Measurements from ENCODE around the gene PKHD1. TPM values are rescaled to one million over a fixed set of nuclear protein-coding genes. Genes with fewer than 3 reads are reported as not detected.
"Not testable (repeated sequence)": the region's sequence is repeated elsewhere in the genome, so short reads cannot be mapped to it uniquely, and the experiment has no call there.

The PKHD1 gene
- total RNA-seq, 2 experiments from 2014 or later, result not detected

- no peaks in the 10 kb centered on the region for H3K4me1 Mint-ChIP-seq
- CTCF ChIA-PET, result no interaction called here
- peaks cover 5% of the 10 kb centered on the region for H3K27me3 Mint-ChIP-seq
- no peaks in the 10 kb centered on the region for H3K36me3 Mint-ChIP-seq
- no peak overlapping the region for H3K4me3 Mint-ChIP-seq
- H3K27ac Mint-ChIP-seq, result no peak overlapping the region
- ATAC-seq (no peak), DNase-seq (no peak)
- no peaks in the 10 kb centered on the region for H3K9me3 Mint-ChIP-seq (ENCODE audit: low read depth)
Measured at GRCh38 chr6:52014391-52014790, 73.0 kb downstream of the PKHD1 start.

DNA sequence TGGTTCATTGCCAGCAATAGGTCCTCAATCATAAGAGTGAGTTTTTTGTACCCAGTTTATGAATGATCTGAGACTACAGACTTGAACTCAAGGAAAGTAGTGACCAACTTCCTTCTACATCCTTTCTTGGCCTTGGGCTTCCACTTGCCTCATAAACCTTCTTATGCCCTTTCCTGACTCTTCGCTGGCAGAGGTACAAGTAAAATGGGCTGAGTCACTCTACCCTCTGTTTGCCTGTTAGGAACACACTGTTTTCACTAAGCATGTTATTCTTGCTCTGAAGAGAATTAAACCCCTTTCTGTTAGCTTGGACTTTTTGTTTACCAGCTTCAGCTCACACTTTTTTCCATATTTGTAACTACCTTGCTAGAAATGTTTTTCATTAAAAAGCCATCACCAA lies 74.4 kb downstream of the PKHD1 start:
- H3K4me3 Mint-ChIP-seq, result no peak overlapping the region
- CTCF ChIA-PET, result interaction anchor here (1.4 kb wide), 1 partner anchor 53 kb away, joined by 3 read pairs; no protein-coding TSS in a partner anchor
- no peaks in the 10 kb centered on the region for H3K36me3 Mint-ChIP-seq
- no peaks in the 10 kb centered on the region for H3K27me3 Mint-ChIP-seq
- no peak overlapping the region for H3K27ac Mint-ChIP-seq
- ATAC-seq (no peak), DNase-seq (no peak)
- H3K9me3 Mint-ChIP-seq (ENCODE audit: low read depth), result no peaks in the 10 kb centered on the region
- no peaks in the 10 kb centered on the region for H3K4me1 Mint-ChIP-seq

DNA sequence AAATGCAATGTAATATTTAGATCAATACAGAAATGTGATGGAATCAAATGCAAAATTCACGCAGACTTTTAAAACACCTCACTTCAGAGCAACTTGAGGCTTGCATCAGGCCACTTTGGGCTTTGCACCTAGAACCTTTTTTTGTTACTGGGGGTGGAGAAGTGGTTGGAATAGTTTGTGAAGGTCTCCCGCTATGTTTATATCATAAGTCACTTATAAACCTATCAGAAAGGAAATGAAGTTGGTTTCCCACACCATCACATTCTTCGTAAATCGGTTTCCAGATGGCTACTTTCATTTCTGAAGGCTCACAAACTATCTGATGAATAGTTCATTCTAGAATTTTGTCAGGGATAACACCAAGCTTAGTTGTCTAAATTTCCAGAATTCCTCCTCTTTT lies 74.8 kb downstream of the PKHD1 start:
- no peaks in the 10 kb centered on the region for H3K4me1 Mint-ChIP-seq
- H3K36me3 Mint-ChIP-seq, result no peaks in the 10 kb centered on the region
- H3K27ac Mint-ChIP-seq, result no peak overlapping the region
- no peak overlapping the region for H3K4me3 Mint-ChIP-seq
- CTCF ChIA-PET, result interaction anchor here (1.4 kb wide), 1 partner anchor 53 kb away, joined by 3 read pairs; no protein-coding TSS in a partner anchor
- ATAC-seq, result no peak
- no peak for DNase-seq
- H3K9me3 Mint-ChIP-seq (ENCODE audit: low read depth), result no peaks in the 10 kb centered on the region
- H3K27me3 Mint-ChIP-seq, result no peaks in the 10 kb centered on the region

GRCh38 chr6:52010806-52011205 lies 76.6 kb downstream of the PKHD1 start:
- H3K9me3 Mint-ChIP-seq (ENCODE audit: low read depth), result no peaks in the 10 kb centered on the region
- H3K27me3 Mint-ChIP-seq, result no peaks in the 10 kb centered on the region
- ATAC-seq (no peak), DNase-seq (no peak)
- no peaks in the 10 kb centered on the region for H3K4me1 Mint-ChIP-seq
- CTCF ChIA-PET, result interaction anchor here (1.8 kb wide), 1 partner anchor 11 kb away, joined by 5 read pairs; no protein-coding TSS in a partner anchor
- no peak overlapping the region for H3K27ac Mint-ChIP-seq
- H3K4me3 Mint-ChIP-seq, result no peak overlapping the region
- H3K36me3 Mint-ChIP-seq, result no peaks in the 10 kb centered on the region

GRCh38 chr6:52010145-52010544 lies 77.3 kb downstream of the PKHD1 start:
- Mint-ChIP-seq H3K4me1 (no peaks in the 10 kb centered on the region), H3K27me3 (no peaks in the 10 kb centered on the region), H3K9me3 (ENCODE audit: low read depth) (no peaks in the 10 kb centered on the region), H3K27ac (no peak overlapping the region), H3K36me3 (no peaks in the 10 kb centered on the region), H3K4me3 (no peak overlapping the region)
- ATAC-seq, result no peak
- CTCF ChIA-PET, result interaction anchor here (1.8 kb wide), 1 partner anchor 12 kb away, joined by 5 read pairs; no protein-coding TSS in a partner anchor
- DNase-seq, result no peak

DNA sequence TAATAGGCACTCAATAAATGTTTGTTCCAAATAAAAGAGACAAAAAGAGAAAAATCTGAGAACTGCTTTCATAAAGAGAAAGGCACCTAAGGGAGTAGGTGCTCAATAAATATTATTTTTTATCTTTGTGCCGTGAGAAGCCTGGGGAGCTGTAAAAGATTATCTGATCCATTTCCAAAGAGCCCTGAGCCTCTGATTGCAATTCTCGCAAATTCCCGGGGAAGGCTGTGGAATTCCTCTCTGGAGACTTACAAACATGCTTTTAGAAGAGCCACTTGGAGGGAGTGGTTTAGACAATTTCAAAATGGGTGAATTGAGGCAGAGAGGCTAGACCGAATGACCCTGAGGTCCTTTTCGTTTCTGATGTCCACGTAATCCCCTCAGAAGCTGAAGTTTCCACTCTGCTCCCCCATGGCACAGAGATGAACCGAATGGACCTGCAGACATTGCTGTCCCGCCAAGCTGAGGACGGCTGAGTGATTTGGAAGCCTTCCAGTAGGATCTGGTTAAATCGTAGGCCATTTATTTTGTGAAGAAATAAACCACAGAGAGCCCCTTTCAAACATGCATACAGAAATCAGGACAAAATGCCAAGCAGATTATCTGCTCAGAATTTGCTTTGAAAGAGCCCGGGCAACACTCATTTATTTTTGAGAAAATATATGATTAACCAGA lies 77.8 kb downstream of the PKHD1 start:
- H3K9me3 Mint-ChIP-seq (ENCODE audit: low read depth), result no peaks in the 10 kb centered on the region

DNA sequence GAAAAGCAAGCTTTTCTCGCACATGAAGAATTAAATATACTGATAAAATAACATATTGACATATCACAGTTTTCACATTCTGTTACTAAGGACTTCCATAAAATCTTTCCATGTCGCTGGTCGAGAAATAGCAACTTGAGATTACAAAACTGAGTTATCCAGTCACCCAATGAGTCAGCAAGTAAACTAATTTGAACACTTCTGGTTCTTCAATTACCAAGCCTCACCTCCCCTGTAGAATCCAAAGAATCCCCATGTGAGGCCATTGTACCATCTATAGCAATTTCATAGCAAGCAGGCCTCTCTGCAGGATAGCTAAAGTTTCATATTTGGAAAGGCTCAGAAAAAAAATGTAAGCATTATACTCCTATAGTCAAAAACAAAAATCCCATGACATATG lies 87.3 kb downstream of the PKHD1 start:
- no peak for ATAC-seq
- Mint-ChIP-seq H3K9me3 (ENCODE audit: low read depth) (no peaks in the 10 kb centered on the region), H3K36me3 (no peaks in the 10 kb centered on the region), H3K4me3 (no peak overlapping the region), H3K4me1 (no peaks in the 10 kb centered on the region), H3K27ac (no peak overlapping the region), H3K27me3 (peaks cover 9% of the 10 kb centered on the region)
- DNase-seq, result no peak
- CTCF ChIA-PET, result no interaction called here

More for the DNA sequence above, 77.8 kb downstream of the PKHD1 start:
- Mint-ChIP-seq H3K36me3 (no peaks in the 10 kb centered on the region), H3K4me3 (no peak overlapping the region), H3K27me3 (no peaks in the 10 kb centered on the region), H3K27ac (no peak overlapping the region), H3K4me1 (no peaks in the 10 kb centered on the region)
- CTCF ChIA-PET, result interaction anchor here (1.8 kb wide), 1 partner anchor 12 kb away, joined by 5 read pairs; no protein-coding TSS in a partner anchor
- DNase-seq (no peak), ATAC-seq (no peak)

GRCh38 chr6:51996296-51996947 lies 91.0 kb downstream of the PKHD1 start:
- DNase-seq (no peak), ATAC-seq (no peak)
- H3K9me3 Mint-ChIP-seq (ENCODE audit: low read depth), result no peaks in the 10 kb centered on the region
- CTCF ChIA-PET, result no interaction called here
- peaks cover 6% of the 10 kb centered on the region for H3K27me3 Mint-ChIP-seq
- H3K27ac Mint-ChIP-seq, result no peak overlapping the region
- H3K36me3 Mint-ChIP-seq, result no peaks in the 10 kb centered on the region
- H3K4me1 Mint-ChIP-seq, result no peaks in the 10 kb centered on the region
- no peak overlapping the region for H3K4me3 Mint-ChIP-seq

DNA sequence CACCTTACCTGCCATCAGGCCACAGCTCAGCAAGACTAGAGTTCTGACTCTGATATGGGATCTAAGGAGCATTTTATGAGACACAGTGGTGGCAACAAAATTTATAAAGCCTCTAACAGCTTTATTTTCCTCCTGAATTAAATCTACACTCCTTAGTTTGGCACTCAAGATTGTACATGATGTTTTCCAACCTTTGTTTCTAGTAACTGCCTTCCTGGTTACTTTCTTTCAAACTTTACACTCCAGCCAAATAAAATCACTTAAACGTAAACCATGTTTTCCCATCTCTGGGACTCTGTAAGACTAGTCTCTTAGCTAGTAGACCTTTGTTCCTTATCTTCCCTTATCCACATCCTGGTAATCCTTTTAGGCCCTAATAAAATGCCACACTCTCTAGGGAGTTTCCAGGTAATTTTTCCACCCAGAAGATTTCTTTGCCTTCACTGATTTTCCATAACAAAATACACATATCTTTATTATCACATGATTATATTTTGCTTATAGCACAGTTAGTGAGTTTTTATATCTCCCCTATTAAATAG lies 92.1 kb downstream of the PKHD1 start:
- peaks cover 6% of the 10 kb centered on the region for H3K27me3 Mint-ChIP-seq
- DNase-seq (no peak), ATAC-seq (no peak)
- no peaks in the 10 kb centered on the region for H3K4me1 Mint-ChIP-seq
- H3K4me3 Mint-ChIP-seq, result no peak overlapping the region
- H3K9me3 Mint-ChIP-seq (ENCODE audit: low read depth), result no peaks in the 10 kb centered on the region
- no peak overlapping the region for H3K27ac Mint-ChIP-seq
- no peaks in the 10 kb centered on the region for H3K36me3 Mint-ChIP-seq
- CTCF ChIA-PET, result no interaction called here

- H3K9me3 Mint-ChIP-seq (ENCODE audit: low read depth), result peaks cover 2% of the 10 kb centered on the region
- H3K27ac Mint-ChIP-seq, result no peak overlapping the region
- ATAC-seq, result no peak
- no peaks in the 10 kb centered on the region for H3K27me3 Mint-ChIP-seq
- CTCF ChIA-PET, result no interaction called here
- H3K36me3 Mint-ChIP-seq, result no peaks in the 10 kb centered on the region
- no peak for DNase-seq
- no peak overlapping the region for H3K4me3 Mint-ChIP-seq
- H3K4me1 Mint-ChIP-seq, result no peaks in the 10 kb centered on the region
Measured at GRCh38 chr6:51992876-51993275, 94.5 kb downstream of the PKHD1 start.

DNA sequence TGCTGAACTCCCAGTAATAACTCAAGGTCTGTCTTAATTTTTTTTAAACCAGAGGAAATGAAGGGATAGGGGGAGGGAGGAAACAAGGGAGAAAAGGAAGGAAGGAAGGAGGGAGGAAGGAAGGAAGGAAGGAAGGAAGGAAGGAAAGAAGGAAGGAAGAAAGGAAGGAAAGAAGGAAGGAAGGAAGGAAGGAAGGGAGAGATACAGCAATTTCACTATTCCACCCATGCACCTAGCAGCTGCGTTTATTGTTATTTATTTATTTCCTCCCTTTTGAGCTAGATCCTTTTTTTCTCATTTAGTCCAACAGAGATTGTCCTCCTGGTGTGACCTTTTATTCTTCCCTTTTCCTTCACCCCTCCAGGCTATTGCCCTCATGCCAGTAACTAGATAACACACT lies 97.6 kb downstream of the PKHD1 start:
- no peaks in the 10 kb centered on the region for H3K4me1 Mint-ChIP-seq
- H3K4me3 Mint-ChIP-seq, result no peak overlapping the region
- ATAC-seq (no peak), DNase-seq (no peak)
- no peaks in the 10 kb centered on the region for H3K27me3 Mint-ChIP-seq
- no peak overlapping the region for H3K27ac Mint-ChIP-seq
- CTCF ChIA-PET, result no interaction called here
- H3K9me3 Mint-ChIP-seq (ENCODE audit: low read depth), result peaks cover 2% of the 10 kb centered on the region
- no peaks in the 10 kb centered on the region for H3K36me3 Mint-ChIP-seq

GRCh38 chr6:51986864-51987263 lies 100.5 kb downstream of the PKHD1 start:
- CTCF ChIA-PET, result no interaction called here
- ATAC-seq (no peak), DNase-seq (no peak)
- no peaks in the 10 kb centered on the region for H3K27me3 Mint-ChIP-seq
- peaks cover 2% of the 10 kb centered on the region for H3K9me3 Mint-ChIP-seq (ENCODE audit: low read depth)
- no peak overlapping the region for H3K4me3 Mint-ChIP-seq
- H3K27ac Mint-ChIP-seq, result no peak overlapping the region
- H3K36me3 Mint-ChIP-seq, result no peaks in the 10 kb centered on the region
- H3K4me1 Mint-ChIP-seq, result no peaks in the 10 kb centered on the region

DNA sequence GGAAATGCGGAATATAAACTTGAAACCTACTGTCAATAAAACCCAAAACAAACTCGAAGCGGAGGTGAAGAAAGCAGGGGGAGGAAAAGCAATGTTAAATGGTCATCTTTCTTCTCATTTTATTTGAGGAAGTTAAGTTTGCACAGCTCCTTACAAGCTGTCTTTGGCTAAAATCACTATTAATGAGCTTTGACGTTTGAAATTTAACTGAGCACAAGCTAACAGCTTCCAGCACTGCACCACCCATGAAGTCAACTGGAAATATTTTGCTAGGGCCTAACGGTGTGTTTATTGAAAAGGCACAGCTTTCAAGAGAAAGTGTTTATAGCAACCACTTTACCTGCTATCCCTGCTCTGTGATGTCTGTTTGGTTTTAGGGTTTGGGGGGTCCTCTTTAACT lies 103.8 kb downstream of the PKHD1 start:
- no peak for DNase-seq
- CTCF ChIA-PET, result no interaction called here
- no peak for ATAC-seq
- Mint-ChIP-seq H3K9me3 (ENCODE audit: low read depth) (no peaks in the 10 kb centered on the region), H3K27ac (no peak overlapping the region), H3K36me3 (no peaks in the 10 kb centered on the region), H3K4me3 (no peak overlapping the region), H3K4me1 (no peaks in the 10 kb centered on the region), H3K27me3 (no peaks in the 10 kb centered on the region)

DNA sequence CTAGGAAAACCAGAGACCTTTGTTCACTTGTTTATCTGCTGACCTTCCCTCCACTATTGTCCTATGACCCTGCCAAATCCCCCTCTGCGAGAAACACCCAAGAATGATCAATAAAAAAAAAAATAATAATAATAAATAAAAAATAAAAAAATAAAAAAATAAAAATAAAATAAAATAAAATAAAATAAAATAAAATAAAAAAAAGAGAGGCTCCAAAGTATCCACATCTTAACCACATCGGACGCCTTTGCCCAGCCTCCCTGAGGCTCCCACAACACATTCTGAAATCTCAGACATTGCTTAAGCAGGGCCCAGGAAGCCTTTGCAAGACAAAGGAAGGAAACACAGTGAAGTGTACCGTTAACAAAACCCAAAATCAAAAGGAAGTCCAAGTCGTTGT lies 104.7 kb downstream of the PKHD1 start:
- H3K27me3 Mint-ChIP-seq; H3K36me3 Mint-ChIP-seq; CTCF ChIA-PET; ATAC-seq; H3K27ac Mint-ChIP-seq; H3K4me3 Mint-ChIP-seq; DNase-seq; H3K9me3 Mint-ChIP-seq (ENCODE audit: low read depth); H3K4me1 Mint-ChIP-seq: not testable (repeated sequence)
